Stimulated activated CD8-positive, alpha-beta memory T cell treated with anti-CD3 and anti-CD28 coated beads, Interleukin-12 subunit alpha, Interleukin-12 subunit beta, amount 100 ng/mL, for 4 hours (primary cell): ENCODE measurements around the gene CARD14.
"Not testable (repeated sequence)": the region's sequence is repeated elsewhere in the genome, so short reads cannot be mapped to it uniquely, and the experiment has no call there.

Experiments
- DNase-seq: peaks from one replicate; pipeline ENCODE4 v3.0.0-alpha.2; 2020; ENCODE audit warnings: low read depth

The CARD14 gene

DNA sequence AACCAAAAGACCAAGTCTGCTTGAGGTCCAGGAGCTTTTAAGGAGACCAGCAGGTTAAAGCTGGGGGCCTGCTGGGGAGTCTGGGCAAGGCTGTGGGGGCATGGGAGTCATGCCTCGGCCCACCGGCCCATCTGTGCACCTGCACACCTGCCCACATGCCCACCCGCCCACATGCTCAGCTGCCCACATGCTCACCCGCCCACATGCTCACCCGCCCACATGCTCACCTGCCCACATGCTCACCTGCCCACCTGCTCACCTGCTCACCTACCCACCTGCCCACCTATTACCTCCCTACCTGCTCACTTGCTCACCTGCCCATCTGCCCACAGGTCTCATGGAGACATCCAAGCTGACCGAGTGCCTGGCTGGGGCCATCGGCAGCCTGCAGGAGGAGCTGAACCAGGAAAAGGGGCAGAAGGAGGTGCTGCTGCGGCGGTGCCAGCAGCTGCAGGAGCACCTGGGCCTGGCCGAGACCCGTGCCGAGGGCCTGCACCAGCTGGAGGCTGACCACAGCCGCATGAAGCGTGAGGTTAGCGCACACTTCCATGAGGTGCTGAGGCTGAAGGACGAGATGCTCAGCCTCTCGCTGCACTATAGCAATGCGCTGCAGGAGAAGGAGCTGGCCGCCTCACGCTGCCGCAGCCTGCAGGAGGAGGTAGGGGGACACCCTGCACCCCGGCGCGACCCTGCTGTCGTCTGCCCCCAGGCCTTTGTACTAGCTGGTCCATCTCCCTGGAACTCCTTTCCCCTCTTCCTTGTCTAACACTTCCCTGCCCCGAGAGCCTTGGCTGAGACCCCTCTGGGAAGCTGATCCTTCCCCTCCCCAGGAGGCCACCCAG lies 14.0 kb downstream of the CARD14 start:
- DNase-seq = no peak

DNA sequence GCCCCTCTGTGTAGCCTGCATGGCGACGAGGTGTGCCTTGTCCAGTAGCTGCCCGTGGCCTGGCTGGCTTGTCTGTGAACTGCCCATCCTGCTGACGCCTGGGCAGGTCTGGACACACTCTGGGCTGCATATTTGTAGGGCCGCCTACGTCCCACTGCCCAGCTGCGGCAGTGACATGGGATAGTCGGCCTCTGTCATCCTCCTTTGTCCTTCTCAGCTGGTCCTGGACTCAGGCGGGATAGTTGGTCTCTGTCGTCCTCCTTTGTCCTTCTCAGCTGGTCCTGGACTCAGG lies 14.5 kb downstream of the CARD14 start:
- DNase-seq = no peak

DNA sequence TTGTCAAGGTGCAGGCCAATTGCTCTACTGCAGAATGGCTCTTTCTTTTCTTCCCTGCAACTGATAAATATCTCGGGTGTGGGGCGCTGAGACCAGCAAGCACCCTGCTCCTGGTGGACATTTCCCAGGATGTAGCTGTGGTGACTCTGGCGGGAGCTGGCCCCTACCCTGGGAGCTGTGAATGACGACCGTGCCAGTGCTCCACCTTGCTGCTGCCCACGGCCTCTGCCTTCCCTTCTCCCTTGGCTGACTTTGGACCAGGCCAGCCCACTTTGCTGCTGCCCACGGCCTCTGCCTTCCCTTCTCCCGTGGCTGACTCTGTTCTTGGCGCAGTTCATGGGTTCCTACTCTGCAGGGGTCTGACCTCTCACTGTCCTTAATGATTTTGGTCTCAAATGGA lies 16.1 kb downstream of the CARD14 start:
- DNase-seq = no peak

DNA sequence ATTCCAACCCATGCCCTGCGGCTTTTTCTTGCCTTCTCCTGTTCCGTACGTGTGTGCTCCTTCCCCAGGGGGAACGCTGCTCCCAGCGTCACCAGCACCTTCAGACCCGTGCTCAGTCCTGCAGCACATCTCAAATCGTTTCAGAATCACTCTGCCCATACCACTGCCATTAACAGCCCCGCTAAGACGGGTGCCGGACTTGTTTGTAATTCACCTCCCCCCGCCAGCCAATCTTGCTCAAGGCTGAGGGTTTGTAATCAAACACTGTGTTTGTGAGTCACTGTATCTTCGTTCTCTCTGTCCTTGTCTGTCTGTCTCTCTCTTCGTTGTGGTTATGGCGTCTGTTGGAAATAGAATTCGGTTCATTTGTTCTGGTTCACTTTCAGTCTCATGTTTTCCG lies 17.3 kb downstream of the CARD14 start:
- no peak for DNase-seq

DNA sequence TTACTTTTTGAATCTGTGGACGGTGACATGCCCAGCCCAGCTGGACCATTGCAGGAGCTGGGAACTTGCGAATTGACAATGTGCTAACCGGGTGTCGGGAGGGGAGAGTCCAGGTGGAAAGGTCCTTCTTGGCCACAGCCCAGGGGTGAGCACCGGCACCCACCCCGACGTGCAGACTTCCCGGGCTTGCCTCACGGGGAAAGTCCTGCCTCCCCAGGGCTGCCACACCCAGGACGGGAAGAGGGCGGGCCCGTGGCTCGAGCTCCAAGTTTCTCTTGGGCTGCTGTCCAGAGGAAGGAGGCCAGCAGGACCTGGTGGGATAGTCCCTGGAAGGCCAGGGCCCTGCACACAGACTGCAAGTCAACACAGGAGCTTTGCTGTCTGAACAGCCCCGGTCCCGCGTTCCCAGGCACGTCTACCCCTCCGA lies 17.7 kb downstream of the CARD14 start:
- no peak for DNase-seq

DNA sequence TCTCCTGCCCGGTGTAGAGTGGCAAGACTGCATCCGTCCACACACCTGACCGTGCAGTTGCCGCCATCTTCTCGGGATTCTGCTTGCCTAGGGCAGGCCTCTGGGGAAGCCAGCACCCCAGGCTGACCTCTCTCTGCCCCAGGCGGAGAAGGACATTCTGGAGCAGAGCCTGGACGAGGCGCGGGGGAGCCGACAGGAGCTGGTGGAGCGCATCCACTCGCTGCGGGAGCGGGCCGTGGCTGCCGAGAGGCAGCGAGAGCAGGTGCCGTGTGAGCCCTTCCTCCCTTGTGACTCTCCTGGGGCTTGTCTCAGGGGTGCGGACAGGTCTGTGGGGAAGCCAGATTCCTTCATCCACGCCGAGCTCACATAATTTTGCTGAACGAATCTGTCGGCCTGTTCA lies 19.8 kb downstream of the CARD14 start:
- DNase-seq = no peak

DNA sequence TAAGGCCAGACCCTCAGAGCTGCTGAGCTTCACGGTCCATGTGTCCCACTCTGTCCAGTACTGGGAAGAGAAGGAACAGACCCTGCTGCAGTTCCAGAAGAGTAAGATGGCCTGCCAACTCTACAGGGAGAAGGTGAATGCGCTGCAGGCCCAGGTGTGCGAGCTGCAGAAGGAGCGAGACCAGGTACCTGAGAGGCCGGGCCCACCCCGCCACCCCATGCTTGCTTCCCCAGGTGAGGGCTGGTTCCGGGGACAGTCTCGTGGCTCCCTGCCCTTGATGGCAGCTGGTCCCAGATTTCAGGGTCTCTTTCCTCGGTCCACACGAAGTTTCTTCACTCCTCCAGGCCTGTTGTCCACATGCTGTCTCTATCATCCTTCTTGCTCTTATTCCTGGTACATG lies 20.9 kb downstream of the CARD14 start:
- DNase-seq = no peak

DNA sequence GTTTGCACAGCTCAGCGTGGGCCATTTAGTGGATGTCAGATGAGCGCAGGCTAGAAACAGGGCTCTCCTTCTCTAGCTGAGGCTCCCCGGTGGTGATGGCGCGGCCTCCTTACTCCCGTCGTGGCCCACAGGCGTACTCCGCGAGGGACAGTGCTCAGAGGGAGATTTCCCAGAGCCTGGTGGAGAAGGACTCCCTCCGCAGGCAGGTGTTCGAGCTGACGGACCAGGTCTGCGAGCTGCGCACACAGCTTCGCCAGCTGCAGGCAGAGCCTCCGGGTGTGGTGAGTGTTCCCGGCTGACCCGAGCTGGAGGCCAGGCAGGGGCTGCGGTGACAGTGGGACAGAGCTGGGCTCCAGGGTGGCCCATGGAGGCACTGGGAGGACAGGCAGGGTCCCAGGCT lies 21.4 kb downstream of the CARD14 start:
- no peak for DNase-seq

DNA sequence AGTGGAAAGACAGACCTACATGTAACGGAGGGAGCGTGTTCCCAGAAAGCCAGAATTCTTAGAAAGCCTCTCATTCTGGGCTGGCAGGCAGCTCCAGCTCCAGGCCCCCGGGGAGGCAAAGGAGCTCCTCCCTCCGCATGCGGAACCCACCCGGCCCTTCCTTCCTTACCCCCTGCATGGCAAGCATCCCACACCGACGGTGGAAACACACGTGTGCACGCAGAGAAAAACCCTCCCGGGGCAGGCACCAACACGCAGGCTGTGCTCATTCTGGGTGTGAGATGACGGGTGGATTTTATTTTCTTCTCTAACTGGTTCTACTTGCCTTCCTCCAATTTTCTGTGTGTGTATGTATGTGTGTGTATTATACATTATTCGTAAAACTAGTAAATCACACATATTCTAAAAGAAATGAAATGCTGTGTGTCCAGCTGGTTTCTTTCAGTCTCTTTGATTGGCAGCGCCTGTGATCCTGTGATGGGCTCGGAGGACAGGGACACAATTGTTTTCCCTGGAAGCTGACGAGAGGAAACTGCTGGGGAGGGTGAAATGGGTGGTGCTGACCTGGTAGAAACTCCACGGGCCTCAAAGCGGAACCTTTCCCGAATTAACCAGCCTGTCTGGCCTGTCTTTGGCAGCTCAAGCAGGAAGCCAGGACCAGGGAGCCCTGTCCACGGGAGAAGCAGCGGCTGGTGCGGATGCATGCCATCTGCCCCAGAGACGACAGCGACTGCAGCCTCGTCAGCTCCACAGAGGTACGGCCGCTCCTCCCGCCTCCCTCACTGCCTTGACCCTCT lies 22.2 kb downstream of the CARD14 start:
- no peak for DNase-seq

DNA sequence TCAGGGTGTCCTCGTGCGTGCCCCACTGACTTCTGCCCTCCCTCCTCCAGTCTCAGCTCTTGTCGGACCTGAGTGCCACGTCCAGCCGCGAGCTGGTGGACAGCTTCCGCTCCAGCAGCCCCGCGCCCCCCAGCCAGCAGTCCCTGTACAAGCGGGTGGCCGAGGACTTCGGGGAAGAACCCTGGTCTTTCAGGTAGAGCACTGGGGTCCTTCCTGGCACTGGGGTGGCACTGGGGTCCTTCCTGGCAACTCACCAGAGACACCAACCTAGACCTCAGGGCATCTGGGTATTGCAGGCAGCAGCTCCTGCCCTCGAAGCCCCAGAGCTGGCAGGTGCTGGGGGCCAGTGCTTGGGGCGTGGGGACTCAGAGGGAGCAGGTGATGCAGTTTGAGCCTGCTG lies 25.3 kb downstream of the CARD14 start:
- no peak for DNase-seq

DNA sequence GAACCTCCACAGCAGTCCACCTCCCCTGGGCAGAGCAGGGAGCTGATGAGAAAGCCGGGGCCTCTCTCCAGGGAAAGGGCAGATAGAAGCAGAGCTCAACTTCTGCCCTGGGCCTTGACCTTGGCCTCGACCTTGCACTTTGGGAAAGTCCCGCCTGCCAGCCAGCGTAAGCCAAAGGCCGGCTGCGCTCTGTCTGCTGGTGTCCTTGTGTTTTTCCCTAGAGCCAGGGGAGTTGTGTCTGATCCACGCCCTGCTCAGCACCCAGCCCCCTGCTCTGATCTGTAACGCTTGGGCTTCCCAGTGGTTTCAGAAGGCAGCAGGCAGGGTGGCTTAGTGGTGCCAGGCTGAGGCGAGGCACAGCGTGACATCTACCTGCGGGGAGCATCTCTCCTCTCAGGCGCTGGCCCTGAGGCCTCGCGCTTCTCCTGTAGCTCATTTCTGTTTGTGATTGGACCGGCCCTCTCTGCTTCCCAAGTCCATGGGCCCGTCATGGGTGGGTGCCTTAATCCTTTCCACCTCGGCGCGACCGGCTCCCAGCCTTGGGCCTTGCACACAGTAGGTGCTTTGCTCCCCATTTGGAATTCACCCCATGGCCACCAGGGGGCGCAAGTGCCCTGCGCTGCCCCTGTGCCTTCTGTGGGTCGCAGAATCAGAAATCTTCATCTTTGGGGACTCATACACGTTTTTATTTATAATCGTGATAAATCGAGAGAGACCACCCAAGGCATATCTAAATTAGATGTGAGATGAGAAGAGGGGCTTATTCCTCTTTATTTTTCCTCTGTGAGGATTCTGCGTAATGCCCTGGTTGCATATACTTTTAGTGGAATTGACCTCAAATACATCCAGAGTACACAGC lies 26.1 kb downstream of the CARD14 start:
- DNase-seq = peak; percentile 24

DNA sequence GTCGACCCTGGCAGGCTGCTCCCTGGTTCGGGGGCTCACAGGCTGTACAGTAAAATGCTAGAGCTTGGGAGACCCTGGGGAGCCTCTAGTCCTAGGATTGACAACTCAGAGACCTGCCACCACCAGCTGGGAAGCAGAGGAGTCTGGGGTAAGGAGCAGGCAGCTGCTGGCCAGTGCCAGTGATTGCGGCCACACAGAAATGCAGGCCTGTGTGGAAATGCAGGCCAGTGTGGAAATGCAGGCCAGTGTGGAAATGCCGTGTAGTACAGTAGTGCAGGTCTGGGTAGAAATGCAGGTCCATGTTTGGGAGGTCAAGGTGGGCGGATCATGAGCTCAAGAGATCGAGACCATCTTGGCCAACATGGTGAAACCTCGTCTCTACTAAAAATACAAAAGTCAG lies 26.8 kb downstream of the CARD14 start:
- no peak for DNase-seq

DNA sequence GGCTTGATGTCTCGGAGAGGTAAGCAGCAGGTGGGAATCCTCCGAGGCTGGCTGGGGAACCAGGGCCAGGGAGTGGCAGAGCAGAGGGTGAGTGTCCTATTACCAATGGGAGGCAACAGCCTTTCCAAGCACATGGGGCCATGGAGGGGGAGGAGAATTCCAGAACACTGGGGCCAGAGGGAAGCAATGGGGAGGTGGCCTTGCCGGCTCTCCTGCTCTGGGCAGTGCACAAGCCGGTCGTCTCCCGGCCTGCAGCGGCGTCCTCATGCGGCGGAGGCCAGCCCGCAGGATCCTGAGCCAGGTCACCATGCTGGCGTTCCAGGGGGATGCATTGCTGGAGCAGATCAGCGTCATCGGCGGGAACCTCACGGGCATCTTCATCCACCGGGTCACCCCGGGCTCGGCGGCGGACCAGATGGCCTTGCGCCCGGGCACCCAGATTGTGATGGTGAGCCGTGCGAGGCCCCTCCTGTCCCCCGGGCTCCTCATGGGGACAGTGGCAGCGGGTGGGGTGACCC lies 28.4 kb downstream of the CARD14 start:
- DNase-seq = no peak

DNA sequence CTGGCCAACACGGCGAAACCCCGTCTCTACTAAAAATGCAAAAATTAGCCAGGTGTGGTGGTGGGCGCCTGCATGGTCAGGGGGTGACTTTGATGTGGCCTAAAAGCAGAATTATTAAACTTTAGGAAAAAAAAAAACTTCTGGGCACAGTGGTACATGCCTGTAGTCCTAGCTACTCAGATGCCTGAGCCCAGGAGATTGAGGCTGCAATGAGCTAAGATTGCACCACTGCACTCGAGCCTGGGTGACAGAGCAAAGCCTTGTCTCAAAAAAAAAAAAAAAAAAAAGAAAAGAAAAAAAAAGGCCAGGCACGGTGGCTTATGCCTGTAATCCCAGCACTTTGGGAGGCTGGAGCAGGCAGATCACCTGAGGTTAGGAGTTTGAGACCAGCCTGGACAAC lies 29.5 kb downstream of the CARD14 start:
- not testable (repeated sequence) for DNase-seq

DNA sequence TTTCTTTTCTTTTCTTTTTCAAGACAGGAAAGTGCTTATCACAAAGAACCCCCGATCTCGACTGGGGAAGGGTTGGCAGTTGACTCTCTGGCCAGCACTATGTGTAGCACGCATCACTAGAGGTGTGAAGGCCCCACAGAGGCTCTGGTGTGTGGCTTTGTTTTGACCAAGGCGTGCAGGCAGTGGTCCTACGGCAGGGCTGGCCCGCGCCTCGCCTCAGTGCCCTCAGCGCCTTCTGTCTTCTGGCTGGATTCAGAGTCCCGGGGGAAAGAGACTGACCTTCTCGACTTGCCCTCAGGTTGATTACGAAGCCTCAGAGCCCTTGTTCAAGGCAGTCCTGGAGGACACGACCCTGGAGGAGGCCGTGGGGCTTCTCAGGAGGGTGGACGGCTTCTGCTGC lies 31.6 kb downstream of the CARD14 start:
- DNase-seq = no peak

DNA sequence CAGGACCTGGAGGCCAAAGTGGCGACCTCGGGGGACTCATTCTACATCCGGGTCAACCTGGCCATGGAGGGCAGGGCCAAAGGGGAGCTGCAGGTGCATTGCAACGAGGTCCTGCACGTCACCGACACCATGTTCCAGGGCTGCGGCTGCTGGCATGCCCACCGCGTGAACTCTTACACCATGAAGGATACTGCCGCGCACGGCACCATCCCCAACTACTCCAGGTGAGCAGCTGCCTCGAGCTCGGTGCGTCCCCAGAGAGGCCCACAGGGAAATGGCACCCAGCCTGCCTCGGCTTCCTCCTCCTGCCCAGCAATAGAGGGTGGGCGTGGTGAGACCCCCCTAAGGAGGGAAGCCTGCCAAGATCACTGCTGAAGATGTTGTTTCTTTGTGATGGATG lies 32.4 kb downstream of the CARD14 start:
- no peak for DNase-seq

DNA sequence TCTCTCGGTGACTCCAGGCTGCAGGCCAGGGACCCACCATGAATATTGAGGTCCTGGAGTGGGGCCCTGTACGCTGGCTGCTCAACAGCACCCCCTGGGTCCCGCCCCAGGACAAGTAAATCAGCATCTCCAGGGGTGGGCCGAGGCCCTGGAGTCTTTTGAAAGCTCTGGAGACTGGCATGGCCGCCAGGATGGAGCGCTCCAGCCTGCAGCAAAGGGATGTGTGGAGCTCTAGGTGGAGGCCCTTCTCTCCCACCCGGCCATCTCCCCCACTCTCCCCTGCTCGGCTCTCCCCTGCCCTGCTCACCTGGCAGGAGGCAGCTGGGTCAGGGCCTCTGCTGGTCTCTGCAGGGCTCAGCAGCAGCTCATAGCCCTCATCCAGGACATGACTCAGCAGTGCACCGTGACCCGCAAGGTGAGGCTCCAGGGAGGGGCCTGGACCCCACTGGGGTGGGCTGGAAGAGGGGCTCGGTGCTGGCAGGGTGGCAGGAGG lies 33.7 kb downstream of the CARD14 start:
- DNase-seq = no peak

DNA sequence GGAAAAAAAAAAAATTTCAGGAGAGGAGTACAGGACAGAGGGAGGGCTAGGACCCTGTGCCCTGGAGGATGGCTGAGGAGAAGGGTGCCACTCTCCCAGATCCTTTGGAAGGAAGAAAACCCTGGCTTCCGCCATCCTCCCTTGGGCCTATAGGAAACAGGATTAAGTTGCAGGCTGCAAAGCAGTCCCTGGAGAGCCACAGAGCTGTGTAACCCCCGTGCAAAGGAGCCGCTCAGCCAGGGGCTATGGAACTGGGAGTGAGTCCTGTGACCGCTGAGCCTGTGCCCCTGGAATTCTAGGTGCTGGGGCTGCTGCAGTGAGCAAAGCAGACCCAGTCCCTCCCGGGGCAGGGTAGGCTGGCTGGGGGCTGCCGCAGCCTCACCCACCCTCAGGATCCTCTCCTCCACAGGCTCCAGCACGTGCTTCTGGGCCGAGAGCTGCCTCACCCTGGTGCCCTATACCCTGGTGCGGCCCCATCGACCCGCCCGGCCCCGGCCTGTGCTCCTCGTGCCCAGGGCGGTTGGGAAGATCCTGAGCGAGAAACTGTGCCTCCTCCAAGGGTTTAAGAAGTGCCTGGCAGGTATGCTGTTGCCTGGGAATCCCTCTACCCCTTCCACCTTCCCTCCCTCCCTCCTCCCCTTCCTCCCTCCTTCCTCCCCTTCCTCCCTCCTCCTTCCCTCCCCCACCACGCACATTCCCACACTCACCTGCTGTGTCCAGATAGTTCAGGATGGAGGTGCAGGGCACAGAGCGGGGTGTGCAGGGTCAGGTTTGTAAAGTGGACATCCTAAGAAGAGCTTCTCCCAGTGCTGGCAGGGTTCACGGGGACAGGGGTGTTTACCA lies 35.0 kb downstream of the CARD14 start:
- DNase-seq = no peak

DNA sequence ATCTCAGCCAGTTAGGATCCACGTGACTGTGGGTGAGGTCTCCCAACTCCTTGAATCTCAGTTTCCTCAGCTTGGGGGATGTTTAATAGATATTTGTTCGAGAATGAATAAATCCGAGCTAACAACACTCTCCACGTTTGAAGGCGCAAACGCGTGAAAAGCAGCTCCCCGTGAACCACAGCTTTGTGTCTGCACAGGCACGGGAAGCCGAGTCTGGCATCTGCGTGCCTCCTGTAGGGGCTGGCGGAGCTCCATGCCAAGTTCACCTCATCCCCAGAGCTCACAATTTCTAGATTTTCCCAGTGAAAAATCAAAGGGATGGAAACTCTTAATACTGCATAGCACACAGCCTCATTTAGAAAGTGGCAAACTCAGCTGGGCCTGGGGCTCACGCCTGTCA lies 36.0 kb downstream of the CARD14 start:
- DNase-seq = no peak

DNA sequence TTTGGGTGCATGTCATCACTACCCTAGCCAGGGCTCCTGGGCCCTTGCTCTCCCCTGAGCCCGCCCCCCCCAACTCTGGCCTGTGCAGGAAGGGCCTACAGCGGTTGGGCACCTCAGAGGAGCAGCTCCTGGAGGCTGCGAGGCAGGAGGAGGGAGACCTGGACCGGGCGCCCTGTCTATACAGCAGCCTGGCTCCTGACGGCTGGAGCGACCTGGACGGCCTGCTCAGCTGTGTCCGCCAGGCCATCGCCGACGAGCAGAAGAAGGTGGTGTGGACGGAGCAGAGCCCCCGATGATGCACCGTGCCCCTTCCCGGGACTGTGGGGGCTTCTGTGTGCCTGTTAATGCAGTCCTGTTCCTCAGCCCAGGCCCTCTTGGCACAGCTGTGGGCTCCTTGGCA lies 38.2 kb downstream of the CARD14 start:
- DNase-seq = no peak

DNA sequence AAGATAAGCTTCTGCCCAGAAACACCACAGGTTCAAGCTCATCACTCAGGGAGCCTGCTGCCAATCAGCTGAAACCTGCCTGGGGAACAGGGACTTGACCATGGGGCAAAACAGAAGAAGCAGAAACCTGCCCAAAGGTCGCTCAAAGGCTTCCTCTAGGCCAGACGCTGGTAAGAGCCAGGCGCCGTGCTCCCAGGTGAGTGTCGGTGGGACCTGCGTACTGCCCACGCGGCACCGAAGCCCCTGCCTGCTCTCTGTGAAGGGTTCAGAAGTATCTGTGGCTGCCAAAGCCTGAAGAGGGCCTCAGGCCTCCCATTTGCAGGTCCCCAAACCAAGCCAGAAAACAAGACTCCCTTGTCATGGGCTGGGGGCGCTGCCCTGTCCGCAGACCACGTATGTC lies 39.9 kb downstream of the CARD14 start:
- no peak for DNase-seq
